ENCODE results near the gene SPATA20. TPM values are rescaled to one million over a fixed set of nuclear protein-coding genes. Genes with fewer than 3 reads are reported as not detected.

SPATA20 gene
- total and polyA plus RNA-seq, 2 of the 13 experiments (the other 11 are each of a cell fraction or from before 2014, with no cell fraction given): 36.1 to 64.8 TPM

- TF ChIP-seq HDAC1 (CRISPR knock-in tag; IDR thresholded peaks at IDR 0.05): no peak
- no peak for TF ChIP-seq ZFP1 (CRISPR knock-in tag; IDR thresholded peaks at IDR 0.05)
- no peak for TF ChIP-seq ZNF879 (CRISPR knock-in tag; IDR thresholded peaks at IDR 0.05)
- TF ChIP-seq POGZ (CRISPR knock-in tag; IDR thresholded peaks at IDR 0.05): 0 out of 2 replicates have a peak, but pooled peaks have one; percentile 38
- no peak; the same call in 1 of the 2 replicates for TF ChIP-seq ZNF788 (CRISPR knock-in tag; IDR thresholded peaks at IDR 0.05; ENCODE audit: borderline replicate concordance)
- TF ChIP-seq, protein P1, sequence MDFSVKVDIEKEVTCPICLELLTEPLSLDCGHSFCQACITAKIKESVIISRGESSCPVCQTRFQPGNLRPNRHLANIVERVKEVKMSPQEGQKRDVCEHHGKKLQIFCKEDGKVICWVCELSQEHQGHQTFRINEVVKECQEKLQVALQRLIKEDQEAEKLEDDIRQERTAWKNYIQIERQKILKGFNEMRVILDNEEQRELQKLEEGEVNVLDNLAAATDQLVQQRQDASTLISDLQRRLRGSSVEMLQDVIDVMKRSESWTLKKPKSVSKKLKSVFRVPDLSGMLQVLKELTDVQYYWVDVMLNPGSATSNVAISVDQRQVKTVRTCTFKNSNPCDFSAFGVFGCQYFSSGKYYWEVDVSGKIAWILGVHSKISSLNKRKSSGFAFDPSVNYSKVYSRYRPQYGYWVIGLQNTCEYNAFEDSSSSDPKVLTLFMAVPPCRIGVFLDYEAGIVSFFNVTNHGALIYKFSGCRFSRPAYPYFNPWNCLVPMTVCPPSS (IDR thresholded peaks at IDR 0.05): no peak
- no peak for TF ChIP-seq ZSCAN31 (CRISPR knock-in tag; IDR thresholded peaks at IDR 0.05; ENCODE audit: low read depth)
- no peak for TF ChIP-seq ATF1 (CRISPR knock-in tag; IDR thresholded peaks at IDR 0.05)
- TF ChIP-seq BCL6 (CRISPR knock-in tag; IDR thresholded peaks at IDR 0.05): peak; percentile 25; the same call in 1 of the 2 replicates
- TF ChIP-seq RCOR2 (CRISPR knock-in tag; IDR thresholded peaks at IDR 0.05): no peak
- no peak for TF ChIP-seq ZMAT3 (CRISPR knock-in tag; conservative IDR thresholded peaks at IDR 0.05)
- TF ChIP-seq, protein P2, sequence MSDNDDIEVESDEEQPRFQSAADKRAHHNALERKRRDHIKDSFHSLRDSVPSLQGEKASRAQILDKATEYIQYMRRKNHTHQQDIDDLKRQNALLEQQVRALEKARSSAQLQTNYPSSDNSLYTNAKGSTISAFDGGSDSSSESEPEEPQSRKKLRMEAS (IDR thresholded peaks at IDR 0.05): peak; percentile 57; the same call in 1 of the 2 replicates
- TF ChIP-seq KAT2B (IDR thresholded peaks at IDR 0.05; ENCODE audit: borderline replicate concordance, low read depth, low read length): no peak
- TF ChIP-seq ZNF704 (CRISPR knock-in tag; IDR thresholded peaks at IDR 0.05; ENCODE audit: borderline replicate concordance): no peak
- no peak for TF ChIP-seq ZNF639 (CRISPR knock-in tag; conservative IDR thresholded peaks at IDR 0.05)
- 0 out of 2 replicates have a peak, but pooled peaks have one; percentile 46 for TF ChIP-seq SALL2 (CRISPR knock-in tag; IDR thresholded peaks at IDR 0.05)
- TF ChIP-seq, protein P3, sequence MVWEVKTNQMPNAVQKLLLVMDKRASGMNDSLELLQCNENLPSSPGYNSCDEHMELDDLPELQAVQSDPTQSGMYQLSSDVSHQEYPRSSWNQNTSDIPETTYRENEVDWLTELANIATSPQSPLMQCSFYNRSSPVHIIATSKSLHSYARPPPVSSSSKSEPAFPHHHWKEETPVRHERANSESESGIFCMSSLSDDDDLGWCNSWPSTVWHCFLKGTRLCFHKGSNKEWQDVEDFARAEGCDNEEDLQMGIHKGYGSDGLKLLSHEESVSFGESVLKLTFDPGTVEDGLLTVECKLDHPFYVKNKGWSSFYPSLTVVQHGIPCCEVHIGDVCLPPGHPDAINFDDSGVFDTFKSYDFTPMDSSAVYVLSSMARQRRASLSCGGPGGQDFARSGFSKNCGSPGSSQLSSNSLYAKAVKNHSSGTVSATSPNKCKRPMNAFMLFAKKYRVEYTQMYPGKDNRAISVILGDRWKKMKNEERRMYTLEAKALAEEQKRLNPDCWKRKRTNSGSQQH (CRISPR knock-in tag; IDR thresholded peaks at IDR 0.05; ENCODE audit: low read depth): no peak
- TF ChIP-seq REST (IDR thresholded peaks at IDR 0.05; ENCODE audit: borderline replicate concordance in 1 of 2, low read depth in 1 of 2, low read length in 2 of 2): no peak
- no peak for TF ChIP-seq SATB2 (CRISPR knock-in tag; IDR thresholded peaks at IDR 0.05)
- TF ChIP-seq HCFC1 (IDR thresholded peaks at IDR 0.05; ENCODE audit: low read depth, low read length): no peak
- TF ChIP-seq HOXD1 (CRISPR knock-in tag; IDR thresholded peaks at IDR 0.05): no peak
- peak; percentile 58; the same call in 1 of the 2 replicates for TF ChIP-seq CEBPG (CRISPR knock-in tag; IDR thresholded peaks at IDR 0.05)
Observed at GRCh38 chr17:50550661-50551432, 3.9 kb downstream of the SPATA20 start (continued).

Data from HepG2 (cell line).